Esophagus muscularis mucosa (tissue), 3 donors: Measurements from ENCODE around the gene NINJ1.

Experiments used
- EP300 ChIP-seq: sonication (generic); formaldehyde crosslinking; IDR thresholded peaks from one replicate; pipeline ENCODE4 v1.6.1; 2017; ENCODE audit warnings: antibody characterized with exemption
- TF ChIP-seq, protein P1 (sequence below), 3 experiments: fragments of 200-600 bp in 2 of 3; fragments of 450-650 bp in 1 of 3; sonication (generic) in 2 of 3; IDR thresholded peaks; one replicate each; pipeline ENCODE4 v1.5.1; 2017 to 2019; ENCODE audit warnings: antibody characterized with exemption in 3 of 3, mild to moderate bottlenecking in 2 of 3, moderate library complexity in 1 of 3

DNA sequence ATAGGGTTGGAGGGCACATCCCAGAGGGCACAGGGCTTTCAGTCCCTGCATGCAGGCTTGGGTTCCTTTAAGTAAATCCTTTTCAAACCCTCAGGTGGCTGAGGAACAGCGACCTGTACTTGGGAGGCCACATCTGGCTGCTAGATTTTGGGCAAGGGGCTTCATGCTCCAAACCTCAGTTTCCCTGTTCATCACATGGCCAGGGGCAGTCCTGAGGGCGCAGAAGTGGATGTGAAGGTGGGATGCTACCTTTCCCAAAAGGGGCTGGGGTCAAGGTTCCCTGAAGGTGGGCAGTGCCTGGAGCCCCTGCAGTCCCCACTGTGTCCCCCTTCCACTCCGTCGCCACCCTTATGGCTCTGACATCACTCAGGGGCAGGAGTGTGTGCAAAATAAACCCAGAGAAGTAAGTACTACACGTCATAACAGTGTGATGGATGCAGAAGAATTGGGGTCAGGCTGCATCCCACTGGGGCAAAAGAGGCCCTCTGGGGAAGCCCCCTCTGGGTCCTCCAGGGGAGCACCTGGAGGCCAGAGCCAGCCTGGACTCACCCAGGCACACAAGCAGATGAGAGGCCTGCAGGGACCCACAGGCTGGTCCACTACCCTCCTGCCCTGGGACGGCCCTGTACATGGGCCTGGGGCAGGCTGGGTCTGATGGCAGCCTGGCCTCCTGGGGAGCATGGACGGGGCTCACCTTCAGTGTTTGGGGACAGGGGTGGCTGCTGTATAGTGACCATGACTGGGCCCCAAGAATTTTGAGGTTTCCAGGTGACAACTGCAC is 40.0 kb downstream of the NINJ1 start:
- TF ChIP-seq EP300, result no peak
- TF ChIP-seq, protein P1, sequence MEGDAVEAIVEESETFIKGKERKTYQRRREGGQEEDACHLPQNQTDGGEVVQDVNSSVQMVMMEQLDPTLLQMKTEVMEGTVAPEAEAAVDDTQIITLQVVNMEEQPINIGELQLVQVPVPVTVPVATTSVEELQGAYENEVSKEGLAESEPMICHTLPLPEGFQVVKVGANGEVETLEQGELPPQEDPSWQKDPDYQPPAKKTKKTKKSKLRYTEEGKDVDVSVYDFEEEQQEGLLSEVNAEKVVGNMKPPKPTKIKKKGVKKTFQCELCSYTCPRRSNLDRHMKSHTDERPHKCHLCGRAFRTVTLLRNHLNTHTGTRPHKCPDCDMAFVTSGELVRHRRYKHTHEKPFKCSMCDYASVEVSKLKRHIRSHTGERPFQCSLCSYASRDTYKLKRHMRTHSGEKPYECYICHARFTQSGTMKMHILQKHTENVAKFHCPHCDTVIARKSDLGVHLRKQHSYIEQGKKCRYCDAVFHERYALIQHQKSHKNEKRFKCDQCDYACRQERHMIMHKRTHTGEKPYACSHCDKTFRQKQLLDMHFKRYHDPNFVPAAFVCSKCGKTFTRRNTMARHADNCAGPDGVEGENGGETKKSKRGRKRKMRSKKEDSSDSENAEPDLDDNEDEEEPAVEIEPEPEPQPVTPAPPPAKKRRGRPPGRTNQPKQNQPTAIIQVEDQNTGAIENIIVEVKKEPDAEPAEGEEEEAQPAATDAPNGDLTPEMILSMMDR (IDR thresholded peaks at IDR 0.05), result no peak
